OCI-LY3 (cell line): Measurements from ENCODE around the gene IL25.

Source experiments
- H2AFZ ChIP-seq: fragments of 200-600, 300-600 bp; shearing (Covaris generic); 2 replicates; pipeline ENCODE4 v1.6.0; 2014; ENCODE audit warnings: antibody characterized with exemption, low read depth, low read length
- H3K27ac ChIP-seq: fragments of 200-600, 300-600 bp; sonication (generic); 2 replicates; pipeline ENCODE4 v1.5.1; 2014; ENCODE audit warnings: mild to moderate bottlenecking, low read length, moderate library complexity, mixed read lengths
- H3K27me3 ChIP-seq: fragments of 200-600, 300-600 bp; sonication (generic); 2 replicates; pipeline ENCODE4 v1.6.1; 2014; ENCODE audit warnings: low read depth, low read length, mixed read lengths
- H3K36me3 ChIP-seq: fragments of 200-600, 300-600 bp; sonication (generic); replicated peaks from 2 replicates; pipeline ENCODE3; 2014; ENCODE audit warnings: low read depth, low read length, mixed read lengths
- H3K4me1 ChIP-seq: fragments of 300-600, 200-600 bp; sonication (generic); 2 replicates; pipeline ENCODE4 v1.6.1; 2014; ENCODE audit warnings: low read length, mixed read lengths
- H3K4me2 ChIP-seq: fragments of 200-600, 300-600 bp; sonication (generic); 2 replicates; pipeline ENCODE4 v1.6.1; 2014; ENCODE audit warnings: low read length, mixed read lengths
- H3K4me3 ChIP-seq: fragments of 300-600, 200-600 bp; sonication (generic); 2 replicates; pipeline ENCODE4 v1.5.1; 2014; ENCODE audit warnings: antibody characterized with exemption, mild to moderate bottlenecking, low read length, moderate library complexity
- H3K79me2 ChIP-seq: fragments of 300-600, 200-600 bp; shearing (Covaris generic); 2 replicates; pipeline ENCODE4 v1.6.1; 2014; ENCODE audit warnings: mild to moderate bottlenecking, low read length, mixed read lengths
- H3K9ac ChIP-seq: fragments of 300-600, 200-600 bp; shearing (Covaris generic); 2 replicates; pipeline ENCODE4 v1.6.0; 2014; ENCODE audit warnings: mild to moderate bottlenecking, low read length, moderate library complexity
- H3K9me3 ChIP-seq: fragments of 200-600, 300-600 bp; shearing (Covaris generic); 2 replicates; pipeline ENCODE4 v1.6.1; 2014; ENCODE audit warnings: low read length, mixed read lengths; ENCODE audit not compliant: insufficient read depth
- H4K20me1 ChIP-seq: fragments of 200-600, 300-600 bp; sonication (generic); 2 replicates; pipeline ENCODE4 v1.6.1; 2016; ENCODE audit warnings: low read length, mixed read lengths; ENCODE audit not compliant: insufficient read depth
- EZH2phosphoT487 ChIP-seq: fragments of 200-600 bp; shearing (Covaris generic); IDR thresholded peaks from 2 replicates; pipeline ENCODE4 v1.6.1; 2018; ENCODE audit warnings: antibody characterized with exemption, mixed run types, low read depth
- TF ChIP-seq, protein P1 (sequence below): fragments of 200-600, 300-600 bp; sonication (generic); IDR thresholded peaks from 2 replicates; pipeline ENCODE4 v1.5.1; 2014; ENCODE audit warnings: antibody characterized with exemption, low read length, low read depth

The IL25 gene

GRCh38 chr14:23407516-23408306, 35.1 kb downstream of the IL25 start, which contains the start of gene MYH6:
TSS of gene MYH6 (minus strand) at chr14:23408273. CDS start at chr14:23407223, 1,050 bp downstream.
- Histone ChIP-seq H3K9ac (no peak within 1 kb of the TSS), H3K79me2 (no peaks in the 10 kb centered on the region), H3K9me3 (no peaks in the 10 kb centered on the region), H3K4me2 (peak within 1 kb of the TSS; percentile 68), H3K4me3 (peak within 1 kb of the TSS; percentile 43; the same call in 1 of the 2 replicates), H4K20me1 (no peaks in the 10 kb centered on the region), H3K27ac (no peak within 1 kb of the TSS), H3K4me1 (peaks cover 56% of the 10 kb centered on the region), H3K36me3 (no peaks in the 10 kb centered on the region), H3K27me3 (no peaks in the 10 kb centered on the region; the same call in 1 of the 2 replicates), H2AFZ (no peak within 1 kb of the TSS)
- TF ChIP-seq, protein P1, sequence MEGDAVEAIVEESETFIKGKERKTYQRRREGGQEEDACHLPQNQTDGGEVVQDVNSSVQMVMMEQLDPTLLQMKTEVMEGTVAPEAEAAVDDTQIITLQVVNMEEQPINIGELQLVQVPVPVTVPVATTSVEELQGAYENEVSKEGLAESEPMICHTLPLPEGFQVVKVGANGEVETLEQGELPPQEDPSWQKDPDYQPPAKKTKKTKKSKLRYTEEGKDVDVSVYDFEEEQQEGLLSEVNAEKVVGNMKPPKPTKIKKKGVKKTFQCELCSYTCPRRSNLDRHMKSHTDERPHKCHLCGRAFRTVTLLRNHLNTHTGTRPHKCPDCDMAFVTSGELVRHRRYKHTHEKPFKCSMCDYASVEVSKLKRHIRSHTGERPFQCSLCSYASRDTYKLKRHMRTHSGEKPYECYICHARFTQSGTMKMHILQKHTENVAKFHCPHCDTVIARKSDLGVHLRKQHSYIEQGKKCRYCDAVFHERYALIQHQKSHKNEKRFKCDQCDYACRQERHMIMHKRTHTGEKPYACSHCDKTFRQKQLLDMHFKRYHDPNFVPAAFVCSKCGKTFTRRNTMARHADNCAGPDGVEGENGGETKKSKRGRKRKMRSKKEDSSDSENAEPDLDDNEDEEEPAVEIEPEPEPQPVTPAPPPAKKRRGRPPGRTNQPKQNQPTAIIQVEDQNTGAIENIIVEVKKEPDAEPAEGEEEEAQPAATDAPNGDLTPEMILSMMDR: no peak
- no peak for TF ChIP-seq EZH2phosphoT487

- TF ChIP-seq, protein P1: no peak
- TF ChIP-seq EZH2phosphoT487: no peak
- Histone ChIP-seq H3K4me2 (no peak overlapping the region), H3K4me3 (no peak overlapping the region), H3K79me2 (no peaks in the 10 kb centered on the region), H3K9me3 (no peaks in the 10 kb centered on the region), H3K9ac (no peak overlapping the region), H3K36me3 (no peaks in the 10 kb centered on the region), H3K27ac (no peak overlapping the region), H3K4me1 (peaks cover 51% of the 10 kb centered on the region), H4K20me1 (no peaks in the 10 kb centered on the region), H3K27me3 (no peaks in the 10 kb centered on the region; the same call in 1 of the 2 replicates), H2AFZ (no peak overlapping the region)
These were observed 35.7 kb downstream of the IL25 start for GRCh38 chr14:23408307-23408630.

GRCh38 chr14:23409475-23409874, 36.9 kb downstream of the IL25 start:
- Histone ChIP-seq H3K4me3 (peak overlapping the region; percentile 43), H3K36me3 (no peaks in the 10 kb centered on the region), H3K27ac (peak overlapping the region; percentile 2; the same call in 1 of the 2 replicates), H2AFZ (no peak overlapping the region; the same call in 1 of the 2 replicates), H3K27me3 (no peaks in the 10 kb centered on the region; the same call in 1 of the 2 replicates), H3K79me2 (no peaks in the 10 kb centered on the region), H3K9me3 (no peaks in the 10 kb centered on the region), H4K20me1 (no peaks in the 10 kb centered on the region), H3K4me2 (peak overlapping the region; percentile 68), H3K9ac (no peak overlapping the region), H3K4me1 (peaks cover 43% of the 10 kb centered on the region)
- TF ChIP-seq, protein P1: no peak
- TF ChIP-seq EZH2phosphoT487: no peak

- Histone ChIP-seq H3K27ac (peak overlapping the region; percentile 2; the same call in 1 of the 2 replicates), H3K36me3 (no peaks in the 10 kb centered on the region), H4K20me1 (no peaks in the 10 kb centered on the region), H3K4me1 (peaks cover 43% of the 10 kb centered on the region), H2AFZ (no peak overlapping the region; the same call in 1 of the 2 replicates), H3K9ac (no peak overlapping the region), H3K27me3 (no peaks in the 10 kb centered on the region; the same call in 1 of the 2 replicates), H3K9me3 (no peaks in the 10 kb centered on the region), H3K4me3 (peak overlapping the region; percentile 43; the same call in 1 of the 2 replicates), H3K79me2 (no peaks in the 10 kb centered on the region), H3K4me2 (peak overlapping the region; percentile 68)
- TF ChIP-seq, protein P1: no peak
- no peak for TF ChIP-seq EZH2phosphoT487
These were observed 37.5 kb downstream of the IL25 start for GRCh38 chr14:23409966-23410635.
